HG02981 (cell line): ENCODE data around the gene VASN.
A peak's percentile ranks its signal among the peaks of the same experiment; 100 is the strongest.
"Not testable (repeated sequence)": the region's sequence is repeated elsewhere in the genome, so short reads cannot be mapped to it uniquely, and the experiment has no call there.

Source experiments
- ATAC-seq: cut with Tn5 transposase; IDR thresholded peaks from one replicate; pipeline ENCODE4 v1.9.1; 2021; ENCODE audit warnings: mild to moderate bottlenecking, moderate library complexity; ENCODE audit not compliant: unreplicated experiment

The VASN gene

GRCh38 chr16:4371357-4372000, at the start of gene VASN:
Gene VASN, plus strand, starts transcription at chr16:4371848. Its CDS starts 9,030 bp downstream, at chr16:4380878.
- peak; percentile 57 for ATAC-seq

DNA sequence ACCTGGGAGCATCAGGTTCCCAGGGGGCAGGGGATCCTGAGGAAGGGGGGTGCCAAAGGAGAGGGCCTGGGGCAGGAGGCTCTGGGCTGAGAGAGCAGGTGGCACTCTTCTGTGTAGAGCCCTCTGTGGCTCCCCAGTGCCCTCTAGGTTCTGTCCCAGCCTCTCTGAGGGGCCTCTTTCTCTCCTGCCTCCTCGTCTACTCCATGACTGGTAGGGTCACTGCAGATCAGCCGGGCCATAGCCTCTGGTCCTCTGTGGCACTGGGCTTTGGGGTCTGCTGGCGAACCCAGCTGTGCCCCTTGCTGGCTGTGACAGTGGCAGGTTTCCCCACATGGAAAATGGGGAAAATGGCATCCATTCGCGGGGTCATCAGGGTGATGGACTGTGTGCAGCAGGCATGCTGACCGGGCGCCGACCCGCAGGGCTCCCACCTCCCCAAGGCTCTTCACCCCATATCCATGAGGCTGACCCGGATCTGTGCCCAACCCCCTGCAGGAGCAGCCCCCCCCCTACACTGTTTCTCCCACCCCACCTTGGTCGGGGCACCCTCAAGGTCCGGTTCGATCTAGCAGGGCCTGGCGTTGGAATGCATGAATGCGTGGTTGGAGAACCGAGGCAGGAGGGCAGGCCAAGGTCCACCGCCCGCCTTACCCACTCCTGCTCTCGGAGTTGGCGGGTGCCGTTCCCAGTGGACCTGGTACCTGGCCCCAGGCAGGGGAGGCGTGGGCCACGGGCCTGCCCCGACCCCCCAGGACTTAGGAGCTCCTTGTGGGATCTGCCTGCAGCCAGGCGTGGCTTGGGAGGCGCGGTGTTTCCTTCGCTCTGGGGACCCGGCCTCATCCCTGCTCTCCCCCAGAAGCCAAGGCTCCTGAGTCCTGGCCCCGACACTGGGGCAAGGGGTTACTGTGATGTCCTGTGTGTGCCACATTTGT, 49.3 kb upstream of the VASN start:
- no peak for ATAC-seq

DNA sequence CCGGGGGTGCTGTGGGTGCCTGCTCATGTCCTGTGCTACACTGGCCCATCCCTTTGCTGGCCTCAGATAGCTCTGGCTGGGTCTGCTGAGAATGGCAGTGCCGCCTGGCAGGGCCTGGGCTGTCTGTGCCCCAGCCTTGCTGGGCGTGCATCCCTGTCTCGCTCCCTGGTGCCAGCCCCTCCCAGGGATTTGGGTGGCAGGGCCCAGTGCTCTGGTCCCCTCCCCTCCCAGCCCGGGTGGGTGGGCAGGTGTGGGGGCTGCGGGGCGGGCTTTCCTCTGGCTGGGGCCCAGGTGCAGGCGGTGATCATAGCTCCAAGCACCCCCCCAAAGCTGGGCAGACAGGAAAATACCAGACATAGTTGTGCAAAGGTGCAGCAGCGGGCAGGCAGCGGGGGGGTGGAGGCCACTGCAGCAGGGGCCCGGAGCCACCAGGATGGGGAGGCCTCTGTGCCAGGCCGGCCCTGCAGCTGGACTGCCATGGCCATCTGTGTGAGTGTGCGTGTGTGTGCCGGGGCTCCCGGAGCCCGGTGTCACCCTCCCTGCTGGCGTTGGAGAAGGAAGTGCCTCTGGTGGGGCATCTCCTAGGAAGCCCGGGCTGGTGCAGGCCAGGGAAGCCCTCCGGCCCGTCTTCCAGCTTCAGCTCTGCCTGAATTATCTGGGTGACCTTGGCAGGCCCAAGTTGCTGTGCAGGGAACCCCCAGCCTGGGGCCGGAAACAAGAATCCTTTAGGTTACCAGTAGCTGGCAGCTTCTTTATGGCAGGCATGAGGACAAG, 48.4 kb upstream of the VASN start:
- ATAC-seq = no peak

DNA sequence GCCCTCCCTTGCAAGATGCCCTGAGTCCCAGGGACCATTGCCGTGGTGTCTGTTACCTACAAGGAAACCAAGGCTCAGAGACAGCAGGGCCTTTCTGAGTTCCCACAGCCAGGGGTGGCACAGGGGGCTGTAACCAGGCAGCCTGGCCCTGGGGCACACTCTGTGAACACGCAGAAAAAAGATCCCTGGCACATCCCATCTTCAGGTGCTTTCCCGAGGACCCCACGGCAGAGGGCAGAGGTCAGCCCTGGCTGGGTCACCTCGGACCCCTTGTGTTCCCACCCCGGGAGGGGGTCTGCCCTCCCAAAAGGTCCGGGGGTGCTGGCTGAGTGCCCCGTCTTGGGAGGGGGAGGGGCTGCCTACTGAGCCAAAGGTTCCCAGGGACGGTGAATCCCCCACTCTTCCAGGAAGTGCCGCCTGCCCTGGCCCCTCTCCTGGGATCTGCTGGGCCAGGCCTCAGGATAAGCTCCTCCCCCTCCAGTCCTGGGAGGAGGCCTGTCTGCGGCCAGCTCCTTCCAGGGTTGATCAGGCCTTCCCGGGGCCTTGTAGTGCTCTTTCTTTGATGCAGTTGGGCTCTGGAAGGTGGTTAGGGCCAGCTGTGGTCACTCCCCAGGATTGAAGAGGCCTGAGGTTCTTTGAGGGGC, 47.7 kb upstream of the VASN start:
- no peak for ATAC-seq

DNA sequence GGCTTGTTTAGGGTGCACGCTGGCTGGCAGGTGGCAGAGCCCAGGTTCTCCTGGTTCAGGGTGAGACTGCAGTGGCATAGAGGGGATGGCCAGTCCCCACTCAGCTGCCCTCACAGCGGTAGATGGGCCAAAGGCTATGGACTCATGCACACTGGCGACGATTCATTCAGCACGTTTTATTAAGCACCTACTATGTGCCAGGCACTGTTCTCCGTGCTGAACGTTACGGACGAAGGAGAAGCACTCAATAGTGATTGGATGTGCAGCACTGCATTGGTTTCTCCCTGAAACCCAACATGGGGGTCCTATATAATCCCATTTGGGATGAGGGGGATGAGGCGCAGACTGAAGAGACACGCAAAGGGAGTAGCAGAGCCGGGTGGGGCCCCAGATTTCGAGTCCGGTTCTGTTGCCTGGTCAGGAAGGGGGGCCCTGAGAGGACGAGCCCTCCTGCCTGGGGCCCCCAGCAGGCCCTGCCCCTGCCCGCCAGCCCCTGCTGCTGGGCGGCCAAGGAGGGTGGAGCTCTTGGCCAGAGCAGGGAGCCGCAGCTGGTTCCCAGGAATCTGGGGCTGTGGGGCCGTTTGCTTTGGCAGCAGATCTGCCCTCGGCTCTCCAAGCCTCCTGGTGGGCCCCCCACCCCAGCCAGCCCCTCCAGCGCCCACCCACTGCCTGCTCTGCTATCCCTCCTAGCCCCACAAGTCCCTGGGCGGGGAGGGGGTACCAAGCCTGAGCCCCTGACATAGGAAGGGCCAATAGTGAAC, 47.0 kb upstream of the VASN start:
- ATAC-seq = no peak

- ATAC-seq = no peak
These were observed 46.3 kb upstream of the VASN start for GRCh38 chr16:4325253-4325758.

- no peak for ATAC-seq
These were observed 44.1 kb upstream of the VASN start for GRCh38 chr16:4327386-4328045.

GRCh38 chr16:4328046-4328781, 43.4 kb upstream of the VASN start:
- ATAC-seq = no peak

GRCh38 chr16:4328782-4329775, 42.6 kb upstream of the VASN start:
- ATAC-seq = no peak

DNA sequence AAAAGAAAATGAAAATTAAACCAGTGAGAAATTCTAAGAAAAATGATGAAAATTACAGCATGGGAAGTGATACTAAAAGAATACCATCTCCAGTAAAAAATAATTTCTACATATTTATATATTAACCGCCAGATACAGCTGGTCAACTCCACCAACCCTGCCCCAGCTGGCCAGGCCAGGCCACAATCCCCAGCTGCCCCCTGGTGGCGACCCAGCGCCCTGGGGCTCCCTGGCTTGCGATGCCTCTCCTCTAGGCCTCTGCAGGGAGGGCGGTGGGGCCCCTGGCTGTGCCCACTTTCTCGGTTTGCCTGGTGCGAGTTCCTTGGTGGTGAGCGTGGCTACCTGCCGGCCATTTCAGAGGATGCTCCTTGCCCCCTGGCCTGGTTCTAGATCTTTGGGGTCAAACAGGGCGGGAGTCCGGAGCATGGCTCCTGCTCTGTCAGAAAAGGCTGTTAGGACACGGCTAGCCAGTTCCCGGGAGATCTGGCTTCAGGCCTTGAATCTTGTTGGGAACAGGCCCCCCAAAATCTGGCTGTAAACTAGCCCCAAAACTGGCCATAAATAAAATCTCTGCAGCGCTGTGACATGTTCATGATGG, 41.3 kb upstream of the VASN start:
- ATAC-seq = no peak

- ATAC-seq = no peak
These were observed 39.6 kb upstream of the VASN start for GRCh38 chr16:4332083-4332482.

DNA sequence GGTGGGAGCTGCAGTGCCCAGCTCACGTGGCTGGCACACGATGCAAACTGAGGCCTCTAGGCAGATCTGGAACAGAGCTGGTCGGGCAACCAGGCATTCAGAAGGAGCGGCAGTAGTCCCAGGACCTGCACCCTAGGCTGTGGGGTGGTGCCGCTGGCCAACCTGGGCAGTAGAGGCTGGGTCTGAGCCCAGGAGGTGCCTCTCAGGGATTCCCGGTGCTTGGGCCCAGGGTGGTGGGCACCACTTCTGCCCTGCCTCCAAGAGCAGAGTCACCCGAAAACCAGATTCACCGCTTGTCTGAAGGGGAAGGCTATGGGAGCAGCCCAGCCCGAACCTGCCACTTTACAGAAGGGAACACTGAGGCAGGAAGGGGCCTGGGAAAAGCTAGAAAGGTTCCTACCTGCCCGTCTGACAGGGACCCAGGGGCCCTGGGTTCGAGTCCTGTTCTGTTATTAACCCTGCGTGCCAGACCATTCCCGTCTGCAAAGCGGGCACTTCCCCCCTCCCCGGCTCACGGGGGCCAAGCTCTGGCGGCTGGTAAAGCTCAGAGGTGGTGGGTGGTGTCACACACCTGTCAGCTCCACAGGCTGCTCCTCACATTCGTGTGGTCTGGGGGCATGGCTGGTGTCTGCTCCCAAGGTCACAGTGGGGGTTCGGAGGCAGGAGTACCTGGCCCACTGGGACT, 38.9 kb upstream of the VASN start:
- no peak for ATAC-seq

GRCh38 chr16:4333308-4333638, 38.4 kb upstream of the VASN start:
- ATAC-seq = no peak

DNA sequence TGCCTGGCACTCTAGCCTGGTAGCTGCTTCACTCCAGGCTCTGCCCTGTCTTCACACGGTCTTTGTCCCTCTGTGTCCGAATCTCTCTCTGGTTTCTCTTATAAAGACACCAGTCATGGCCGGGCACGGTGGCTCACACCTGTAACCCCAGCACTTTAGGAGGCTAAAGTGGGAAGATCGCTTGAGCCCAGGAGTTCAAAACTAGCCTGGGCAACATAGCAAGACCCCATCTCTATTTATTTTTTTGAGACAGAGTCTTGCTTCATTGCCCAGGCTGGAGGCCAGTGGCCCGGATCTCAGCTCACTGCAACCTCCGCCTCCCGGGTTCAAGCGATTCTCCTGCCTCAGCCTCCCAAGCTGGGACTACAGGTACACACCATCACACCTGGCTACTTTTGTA, 37.9 kb upstream of the VASN start:
- not testable (repeated sequence) for ATAC-seq

DNA sequence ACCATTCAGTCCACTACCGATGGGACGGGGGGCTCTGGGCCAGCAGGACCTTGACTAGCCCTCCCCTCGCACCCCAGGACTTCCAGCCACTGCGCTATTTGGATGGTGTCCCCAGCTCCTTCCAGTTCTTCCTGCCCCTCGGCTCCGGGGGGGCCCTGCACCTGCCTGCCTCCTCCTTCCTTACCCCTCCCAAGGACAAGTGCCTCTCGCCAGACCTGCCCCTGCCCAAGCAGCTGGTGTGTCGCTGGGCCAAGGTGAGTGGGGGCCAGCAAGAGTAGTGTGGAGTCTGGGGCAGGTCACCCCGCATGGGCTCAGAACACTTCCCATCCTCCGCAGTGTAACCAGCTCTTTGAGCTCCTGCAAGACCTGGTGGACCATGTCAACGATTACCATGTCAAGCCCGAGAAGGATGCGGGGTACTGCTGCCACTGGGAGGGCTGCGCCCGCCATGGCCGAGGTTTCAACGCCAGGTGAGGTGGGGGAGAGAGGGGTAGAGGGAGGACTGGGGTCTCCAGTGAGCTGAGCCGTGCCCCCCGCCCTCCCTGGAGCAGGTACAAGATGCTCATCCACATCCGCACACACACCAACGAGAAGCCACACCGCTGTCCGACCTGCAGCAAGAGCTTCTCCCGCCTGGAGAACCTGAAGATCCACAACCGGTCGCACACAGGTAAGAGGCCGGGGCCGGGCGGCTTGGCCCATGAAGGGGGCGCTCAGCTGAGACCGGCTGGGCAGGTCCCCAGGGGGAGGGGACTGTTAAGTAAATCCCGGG, 36.7 kb upstream of the VASN start:
- ATAC-seq = no peak
